Retinal pigment epithelial cell (primary cell): ENCODE data around the gene LIX1.
A peak's percentile ranks its signal among the peaks of the same experiment; 100 is the strongest.

Experiments used
- DNase-seq: peaks from one replicate; pipeline ENCODE4 v3.0.0-alpha.2; 2010; ENCODE audit warnings: low read depth
- H3K4me3 ChIP-seq: 2 replicates; pipeline ENCODE4 v1.5.1; 2011; ENCODE audit warnings: mild to moderate bottlenecking, low read length, control low read depth, moderate library complexity
- TF ChIP-seq, protein P1 (sequence below): conservative IDR thresholded peaks from 2 replicates; pipeline ENCODE4 v1.5.1; 2011; ENCODE audit warnings: low read depth, low read length, control low read depth, inconsistent platforms

LIX1 gene

DNA sequence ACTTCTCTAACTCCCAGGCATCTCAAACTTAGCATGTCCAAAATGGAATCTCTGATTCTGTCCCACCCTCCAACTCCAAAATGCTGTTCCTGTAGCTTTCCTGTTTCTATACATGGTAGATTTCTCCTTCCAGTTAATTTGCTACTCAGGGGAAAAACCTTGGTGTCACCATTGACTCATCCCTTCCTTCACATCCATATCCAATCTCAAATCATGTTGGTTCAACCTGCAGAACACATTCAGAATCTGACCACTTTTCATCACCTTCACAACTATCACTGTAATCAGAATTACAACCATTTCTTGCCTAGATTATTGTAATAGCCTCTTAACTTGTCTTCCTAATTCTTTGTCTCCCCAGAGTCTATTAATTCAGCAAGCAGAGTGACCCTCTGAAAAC, 29.8 kb upstream of the LIX1 start:
- DNase-seq, result no peak
- H3K4me3 ChIP-seq, result no peak overlapping the region
- TF ChIP-seq, protein P1, sequence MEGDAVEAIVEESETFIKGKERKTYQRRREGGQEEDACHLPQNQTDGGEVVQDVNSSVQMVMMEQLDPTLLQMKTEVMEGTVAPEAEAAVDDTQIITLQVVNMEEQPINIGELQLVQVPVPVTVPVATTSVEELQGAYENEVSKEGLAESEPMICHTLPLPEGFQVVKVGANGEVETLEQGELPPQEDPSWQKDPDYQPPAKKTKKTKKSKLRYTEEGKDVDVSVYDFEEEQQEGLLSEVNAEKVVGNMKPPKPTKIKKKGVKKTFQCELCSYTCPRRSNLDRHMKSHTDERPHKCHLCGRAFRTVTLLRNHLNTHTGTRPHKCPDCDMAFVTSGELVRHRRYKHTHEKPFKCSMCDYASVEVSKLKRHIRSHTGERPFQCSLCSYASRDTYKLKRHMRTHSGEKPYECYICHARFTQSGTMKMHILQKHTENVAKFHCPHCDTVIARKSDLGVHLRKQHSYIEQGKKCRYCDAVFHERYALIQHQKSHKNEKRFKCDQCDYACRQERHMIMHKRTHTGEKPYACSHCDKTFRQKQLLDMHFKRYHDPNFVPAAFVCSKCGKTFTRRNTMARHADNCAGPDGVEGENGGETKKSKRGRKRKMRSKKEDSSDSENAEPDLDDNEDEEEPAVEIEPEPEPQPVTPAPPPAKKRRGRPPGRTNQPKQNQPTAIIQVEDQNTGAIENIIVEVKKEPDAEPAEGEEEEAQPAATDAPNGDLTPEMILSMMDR, result no peak

DNA sequence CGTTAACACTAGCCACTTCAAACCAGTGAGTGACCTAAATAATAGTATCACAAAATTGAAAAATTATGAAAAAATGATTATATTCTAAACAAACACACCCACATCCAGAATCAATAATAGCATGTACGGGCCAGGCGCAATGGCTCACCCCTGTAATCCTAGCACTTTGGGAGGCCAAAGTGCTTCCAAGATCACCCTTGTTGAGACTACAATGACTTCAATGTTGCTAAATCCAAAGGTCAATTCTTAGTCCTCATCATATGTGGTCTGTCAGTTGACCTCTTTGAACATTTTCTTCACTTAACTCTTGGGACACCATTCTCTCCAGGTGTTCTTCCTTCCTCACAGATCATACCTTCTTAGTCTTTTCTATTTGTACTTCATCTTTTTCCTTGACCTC, 29.3 kb upstream of the LIX1 start:
- TF ChIP-seq, protein P1, result no peak
- H3K4me3 ChIP-seq, result no peak overlapping the region
- DNase-seq, result no peak

DNA sequence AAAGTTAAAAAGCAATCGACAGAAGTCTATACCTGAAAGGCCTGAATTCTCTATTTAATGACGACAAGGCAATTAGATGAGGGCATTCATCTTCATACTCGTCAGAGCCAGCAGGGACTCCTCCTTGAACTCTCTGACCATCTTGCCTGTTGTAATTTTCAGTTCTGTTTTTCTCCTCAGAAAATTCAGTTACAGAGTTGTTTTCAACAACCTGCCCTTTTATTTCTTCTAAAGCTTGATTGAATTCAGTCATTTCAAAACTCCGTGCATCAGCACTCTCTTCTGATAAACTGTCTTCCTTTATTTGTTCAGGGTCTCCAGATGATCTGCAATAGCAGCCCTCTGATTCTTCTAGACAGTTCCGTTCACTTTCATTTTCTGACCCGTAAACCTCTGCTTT, 25.0 kb upstream of the LIX1 start:
- TF ChIP-seq, protein P1, result no peak
- H3K4me3 ChIP-seq, result no peak overlapping the region
- no peak for DNase-seq

DNA sequence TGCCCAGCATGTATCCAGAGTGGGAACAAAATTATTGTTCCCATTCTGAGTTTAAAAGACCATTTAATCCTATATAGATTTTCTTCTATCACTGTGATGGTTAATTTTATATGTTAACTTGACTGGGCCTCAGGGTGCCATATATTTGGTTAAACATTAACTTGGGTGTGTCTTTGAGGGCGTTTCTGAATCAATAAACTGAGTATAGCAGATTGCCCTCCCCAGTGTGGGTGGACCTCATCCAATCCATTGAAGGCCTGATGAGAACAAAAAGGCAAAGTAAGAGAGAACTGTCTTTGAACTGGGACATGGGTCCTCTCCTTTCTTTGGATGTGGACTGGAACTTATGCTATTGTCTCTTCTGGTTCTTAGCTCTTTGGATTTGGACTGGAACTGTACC, 23.3 kb upstream of the LIX1 start:
- TF ChIP-seq, protein P1, result no peak
- H3K4me3 ChIP-seq, result no peak overlapping the region
- DNase-seq, result no peak

DNA sequence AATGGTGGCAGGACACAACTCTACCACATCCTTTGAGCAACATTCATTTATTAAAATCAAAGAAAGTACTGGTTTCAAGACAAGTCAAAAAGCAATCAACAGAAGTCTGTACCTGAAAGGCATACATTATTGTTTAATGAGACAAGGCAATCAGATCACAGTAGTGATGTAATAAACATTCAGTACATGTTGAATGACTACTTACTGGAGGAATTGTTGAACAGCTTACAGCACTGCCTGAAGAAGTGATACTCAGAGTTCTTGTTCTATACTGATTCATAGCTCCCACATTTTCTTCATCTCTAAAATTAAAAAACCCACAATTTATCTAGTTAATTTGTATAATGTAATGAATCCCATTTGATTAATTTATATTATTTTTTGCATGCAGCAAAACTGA, 22.4 kb upstream of the LIX1 start:
- TF ChIP-seq, protein P1, result no peak
- no peak for DNase-seq
- H3K4me3 ChIP-seq, result no peak overlapping the region

DNA sequence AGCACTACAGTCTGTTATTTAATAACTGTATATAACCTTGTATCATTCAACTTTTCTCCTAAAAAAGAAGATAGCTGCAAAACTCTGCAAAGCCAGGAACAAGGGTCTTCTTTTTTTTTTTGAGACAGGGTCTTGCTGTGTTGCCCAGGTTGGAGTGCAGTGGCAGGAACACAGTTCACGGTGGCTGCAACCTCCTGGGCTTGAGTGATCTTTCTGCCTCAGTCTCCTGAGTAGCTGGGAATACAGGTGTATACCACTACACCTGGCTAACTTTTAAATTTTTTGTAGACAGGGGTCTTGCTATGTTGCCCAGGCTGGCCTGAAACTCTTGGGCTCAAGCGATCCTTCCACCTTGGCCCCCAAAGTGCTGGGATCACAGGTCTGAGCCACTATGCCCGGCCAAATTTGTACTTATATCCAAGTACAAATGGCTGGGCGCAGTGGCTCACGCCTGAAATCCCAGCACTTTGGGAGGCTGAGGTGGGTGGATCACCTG, 21.4 kb upstream of the LIX1 start:
- H3K4me3 ChIP-seq, result no peak overlapping the region
- TF ChIP-seq, protein P1, result no peak
- DNase-seq, result no peak

DNA sequence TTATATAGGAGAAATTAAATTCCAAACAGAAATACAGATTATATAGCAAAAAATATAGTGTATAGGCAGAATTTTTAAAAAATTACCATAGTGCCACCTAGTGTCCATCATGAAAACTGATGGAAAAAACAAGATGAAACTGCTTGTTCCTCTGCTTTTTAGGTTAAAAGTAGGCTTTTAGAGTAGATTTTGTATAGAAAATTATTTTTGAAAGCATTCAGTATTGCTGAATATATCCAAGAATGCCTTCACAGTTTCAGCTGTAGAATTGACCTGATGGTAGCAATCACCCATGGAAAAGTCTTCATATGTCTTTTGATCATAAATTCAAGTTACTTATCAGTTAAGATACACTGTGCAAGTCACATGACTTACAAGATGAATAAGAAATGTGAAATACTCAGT, 21.0 kb upstream of the LIX1 start:
- H3K4me3 ChIP-seq, result no peak overlapping the region
- TF ChIP-seq, protein P1, result peak; percentile 54
- DNase-seq, result no peak
